Putamen (tissue), 1 donor: ENCODE measurements around the gene TAF7L.
"Not testable (repeated sequence)": the region's sequence is repeated elsewhere in the genome, so short reads cannot be mapped to it uniquely, and the experiment has no call there.

Experiments used
- DNase-seq: peaks from one replicate; pipeline ENCODE4 v3.0.0-alpha.2; 2016; ENCODE audit warnings: low spot score

TAF7L gene

GRCh38 chrX:101290957-101291603 is at the start of gene TAF7L:
Gene TAF7L, minus strand, starts transcription at chrX:101291334. Its CDS starts 3,791 bp downstream, at chrX:101287543.
- no peak for DNase-seq

- no peak for DNase-seq
These were observed 46.7 kb upstream of the TAF7L start for GRCh38 chrX:101337776-101338271.

- DNase-seq = not testable (repeated sequence)
These were observed 43.2 kb upstream of the TAF7L start for GRCh38 chrX:101334310-101334709.

- DNase-seq = not testable (repeated sequence)
These were observed 35.5 kb upstream of the TAF7L start for GRCh38 chrX:101326600-101326999.

GRCh38 chrX:101303790-101304189 is 12.7 kb upstream of the TAF7L start:
- DNase-seq = no peak

GRCh38 chrX:101295603-101296002 is 4.5 kb upstream of the TAF7L start:
- DNase-seq = not testable (repeated sequence)

- DNase-seq = peak; percentile 17
These were observed 3.7 kb downstream of the TAF7L start for GRCh38 chrX:101287402-101287801.

GRCh38 chrX:101276238-101276637 is 14.9 kb downstream of the TAF7L start:
- DNase-seq = peak; percentile 7

- no peak for DNase-seq
These were observed 16.9 kb downstream of the TAF7L start for GRCh38 chrX:101274198-101274597.

GRCh38 chrX:101265869-101266428 is 25.2 kb downstream of the TAF7L start:
- peak; percentile 29 for DNase-seq

- no peak for DNase-seq
These were observed 27.4 kb downstream of the TAF7L start for GRCh38 chrX:101263766-101264165.

- DNase-seq = no peak
These were observed 28.5 kb downstream of the TAF7L start for GRCh38 chrX:101262590-101262989.

GRCh38 chrX:101260435-101260834 is 30.7 kb downstream of the TAF7L start:
- no peak for DNase-seq

GRCh38 chrX:101258259-101258581 is 32.9 kb downstream of the TAF7L start:
- no peak for DNase-seq

GRCh38 chrX:101257448-101258258 is 33.5 kb downstream of the TAF7L start:
- no peak for DNase-seq

- DNase-seq = no peak
These were observed 38.5 kb downstream of the TAF7L start for GRCh38 chrX:101252634-101253033.

GRCh38 chrX:101241531-101241930 is 49.6 kb downstream of the TAF7L start:
- DNase-seq = no peak

GRCh38 chrX:101237041-101237440 is 54.1 kb downstream of the TAF7L start:
- DNase-seq = no peak

- DNase-seq = no peak
These were observed 58.8 kb downstream of the TAF7L start for GRCh38 chrX:101232316-101232715.

- DNase-seq = no peak
These were observed 60.1 kb downstream of the TAF7L start for GRCh38 chrX:101231080-101231479.

GRCh38 chrX:101230636-101231035 is 60.5 kb downstream of the TAF7L start:
- DNase-seq = no peak

GRCh38 chrX:101229170-101229569 is 62.0 kb downstream of the TAF7L start:
- DNase-seq = no peak

GRCh38 chrX:101223226-101223625 is 67.9 kb downstream of the TAF7L start:
- DNase-seq = no peak
